Tibial nerve (tissue), 3 donors: ENCODE data around the gene GABARAPL2.
"Not testable (repeated sequence)": the region's sequence is repeated elsewhere in the genome, so short reads cannot be mapped to it uniquely, and the experiment has no call there.

Experiments
- CTCF ChIP-seq, 5 experiments: fragments of 200-600 bp in 3 of 5; fragments of 450-650 bp in 2 of 5; sonication (generic) in 3 of 5; IDR thresholded peaks; one replicate each; pipeline ENCODE4 v1.5.1; 2016 to 2019; ENCODE audit warnings: antibody characterized with exemption in 5 of 5, mild to moderate bottlenecking in 3 of 5, moderate library complexity in 2 of 5
- POLR2A ChIP-seq, 2 donors: fragments of 450-650 bp; IDR thresholded peaks; one replicate each; pipeline ENCODE4 v1.6.1; 2017; ENCODE audit warnings: antibody characterized with exemption in 2 of 2, mild to moderate bottlenecking in 2 of 2, moderate library complexity in 2 of 2

GRCh38 chr16:75545879-75546278 is 20.3 kb upstream of the GABARAPL2 start:
- not testable (repeated sequence) for TF ChIP-seq CTCF, POLR2A (IDR thresholded peaks at IDR 0.05)
